Mesothelial cell of epicardium (in vitro differentiated cells): Measurements from ENCODE around the gene C2CD5. TPM values are rescaled to one million over a fixed set of nuclear protein-coding genes. Genes with fewer than 3 reads are reported as not detected.
"Not testable (repeated sequence)": the region's sequence is repeated elsewhere in the genome, so short reads cannot be mapped to it uniquely, and the experiment has no call there.

Experiments
- DNase-seq, 2 experiments: peaks; one replicate each; pipeline ENCODE4 v3.0.0; 2021; ENCODE audit warnings: low spot score in 2 of 2; ENCODE audit not compliant: unreplicated experiment in 2 of 2
- H3K27ac Mint-ChIP-seq: 2 replicates; pipeline ENCODE4 v1.8.0; 2021; ENCODE audit warnings: mixed read lengths
- H3K27me3 Mint-ChIP-seq: 2 replicates; pipeline ENCODE4 v1.8.0; 2021; ENCODE audit warnings: low read depth, mixed read lengths
- H3K36me3 Mint-ChIP-seq: 2 replicates; pipeline ENCODE4 v1.8.0; 2021; ENCODE audit warnings: mixed read lengths
- H3K4me1 Mint-ChIP-seq: 2 replicates; pipeline ENCODE4 v1.8.0; 2021; ENCODE audit warnings: mixed read lengths
- H3K4me3 Mint-ChIP-seq: 2 replicates; pipeline ENCODE4 v1.8.0; 2021; ENCODE audit warnings: mild to moderate bottlenecking, moderate library complexity, mixed read lengths
- H3K9me3 Mint-ChIP-seq: 2 replicates; pipeline ENCODE4 v1.8.0; 2021; ENCODE audit warnings: mixed read lengths
- total RNA-seq: library from RNA; stranded (reverse); gene quantifications from 3 replicates; pipeline ENCODE4 v1.2.1, GENCODE V29; 2021
- TF ChIP-seq, protein P1 (sequence below): fragments of 200-600 bp; sonication (generic); IDR thresholded peaks from one replicate; pipeline ENCODE4 v1.5.0; 2021; ENCODE audit warnings: antibody characterized with exemption; ENCODE audit not compliant: unreplicated experiment

The C2CD5 gene
- total RNA-seq, 1 donor from 2014 or later = 46.0 TPM

DNA sequence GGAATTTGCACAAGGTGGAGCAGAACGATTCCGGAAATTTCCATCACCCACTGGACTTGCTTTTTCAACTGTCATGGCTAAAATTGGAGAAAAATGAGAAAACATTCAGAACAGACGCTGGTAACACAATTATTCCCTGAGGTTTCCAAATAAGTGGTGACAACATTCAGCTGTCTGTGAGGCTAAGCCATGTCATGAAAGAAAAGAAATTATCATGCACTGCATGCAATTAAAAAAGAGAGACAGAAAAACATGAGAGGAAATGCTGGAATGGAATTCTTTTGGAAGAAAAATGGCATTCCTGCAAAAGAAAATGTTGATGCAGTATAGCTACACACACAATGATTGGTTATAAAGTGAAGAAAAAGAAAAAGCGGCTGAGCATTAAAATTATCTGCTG lies 87.3 kb downstream of the C2CD5 start:
- TF ChIP-seq, protein P1, sequence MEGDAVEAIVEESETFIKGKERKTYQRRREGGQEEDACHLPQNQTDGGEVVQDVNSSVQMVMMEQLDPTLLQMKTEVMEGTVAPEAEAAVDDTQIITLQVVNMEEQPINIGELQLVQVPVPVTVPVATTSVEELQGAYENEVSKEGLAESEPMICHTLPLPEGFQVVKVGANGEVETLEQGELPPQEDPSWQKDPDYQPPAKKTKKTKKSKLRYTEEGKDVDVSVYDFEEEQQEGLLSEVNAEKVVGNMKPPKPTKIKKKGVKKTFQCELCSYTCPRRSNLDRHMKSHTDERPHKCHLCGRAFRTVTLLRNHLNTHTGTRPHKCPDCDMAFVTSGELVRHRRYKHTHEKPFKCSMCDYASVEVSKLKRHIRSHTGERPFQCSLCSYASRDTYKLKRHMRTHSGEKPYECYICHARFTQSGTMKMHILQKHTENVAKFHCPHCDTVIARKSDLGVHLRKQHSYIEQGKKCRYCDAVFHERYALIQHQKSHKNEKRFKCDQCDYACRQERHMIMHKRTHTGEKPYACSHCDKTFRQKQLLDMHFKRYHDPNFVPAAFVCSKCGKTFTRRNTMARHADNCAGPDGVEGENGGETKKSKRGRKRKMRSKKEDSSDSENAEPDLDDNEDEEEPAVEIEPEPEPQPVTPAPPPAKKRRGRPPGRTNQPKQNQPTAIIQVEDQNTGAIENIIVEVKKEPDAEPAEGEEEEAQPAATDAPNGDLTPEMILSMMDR = no peak
- no peaks in the 10 kb centered on the region for H3K27me3 Mint-ChIP-seq
- no peak for DNase-seq
- no peaks in the 10 kb centered on the region for H3K36me3 Mint-ChIP-seq
- H3K27ac Mint-ChIP-seq = no peak overlapping the region
- peaks cover 6% of the 10 kb centered on the region for H3K4me1 Mint-ChIP-seq
- no peak overlapping the region for H3K4me3 Mint-ChIP-seq
- H3K9me3 Mint-ChIP-seq = no peaks in the 10 kb centered on the region

DNA sequence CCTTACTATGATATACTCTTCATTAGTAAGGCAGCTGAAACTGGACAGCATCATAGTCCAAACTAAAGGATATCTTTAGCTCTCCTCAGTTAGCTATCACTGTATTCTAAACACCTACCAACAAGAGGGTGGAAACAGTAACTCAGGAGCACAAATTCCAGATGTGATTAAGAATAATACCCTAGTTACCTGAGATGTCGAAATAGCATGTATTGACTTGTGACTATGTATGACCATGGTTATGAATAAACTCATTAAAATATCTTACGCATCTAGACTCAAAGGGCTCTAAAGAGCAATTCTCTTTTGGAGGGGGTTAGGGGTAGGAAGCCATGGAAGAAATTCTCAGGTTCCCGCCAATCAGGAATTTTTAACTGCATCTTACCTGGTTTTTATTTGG lies 90.8 kb downstream of the C2CD5 start:
- Mint-ChIP-seq H3K4me3 (no peak overlapping the region), H3K4me1 (peaks cover 6% of the 10 kb centered on the region), H3K36me3 (peaks cover 3% of the 10 kb centered on the region), H3K27ac (no peak overlapping the region), H3K9me3 (no peaks in the 10 kb centered on the region), H3K27me3 (no peaks in the 10 kb centered on the region)
- TF ChIP-seq, protein P1 = no peak
- DNase-seq = no peak

DNA sequence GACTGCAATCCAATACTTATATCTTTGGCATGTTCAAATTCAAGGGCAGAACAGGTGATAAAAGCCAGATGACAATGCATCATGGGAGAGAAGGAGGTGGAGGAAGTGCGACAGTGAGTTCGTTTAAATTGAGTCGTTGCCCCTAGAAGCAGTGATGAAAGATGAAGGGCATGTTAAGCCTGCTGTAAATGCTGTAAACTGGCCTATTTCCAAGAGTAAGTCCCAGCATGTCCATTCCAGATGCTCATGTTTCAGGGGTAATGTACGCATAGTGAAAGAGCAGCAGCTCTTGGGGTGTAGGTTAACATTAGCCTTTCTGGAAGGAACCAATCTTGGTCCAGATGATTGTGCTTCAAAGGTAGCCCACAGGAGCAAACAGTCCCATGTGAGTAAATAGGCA lies 97.1 kb downstream of the C2CD5 start:
- TF ChIP-seq, protein P1 = no peak
- H3K27ac Mint-ChIP-seq = no peak overlapping the region
- H3K4me3 Mint-ChIP-seq = no peak overlapping the region
- peaks cover 3% of the 10 kb centered on the region for H3K36me3 Mint-ChIP-seq
- peaks cover 5% of the 10 kb centered on the region for H3K4me1 Mint-ChIP-seq
- H3K27me3 Mint-ChIP-seq = no peaks in the 10 kb centered on the region
- H3K9me3 Mint-ChIP-seq = no peaks in the 10 kb centered on the region
- DNase-seq = no peak

DNA sequence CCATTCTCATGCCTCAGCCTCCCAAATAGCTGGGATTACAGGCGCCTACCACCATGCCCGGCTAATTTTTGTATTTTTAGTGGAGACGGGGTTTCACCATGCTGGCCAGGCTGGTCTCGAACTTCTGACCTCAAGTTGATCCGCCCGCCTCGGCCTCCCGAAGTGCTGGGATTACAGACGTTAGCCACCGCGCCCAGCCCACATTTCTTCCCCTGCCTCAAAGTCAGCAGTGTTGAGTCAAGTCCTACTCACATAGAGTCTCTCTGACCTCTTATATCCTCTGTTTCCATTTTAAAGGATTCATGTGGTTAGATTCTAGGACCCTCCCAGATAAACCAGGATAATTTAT lies 100.1 kb downstream of the C2CD5 start:
- not testable (repeated sequence) for H3K4me1 Mint-ChIP-seq, H3K36me3 Mint-ChIP-seq, H3K4me3 Mint-ChIP-seq, H3K27ac Mint-ChIP-seq, DNase-seq, H3K9me3 Mint-ChIP-seq
- H3K27me3 Mint-ChIP-seq = peaks cover 10% of the 10 kb centered on the region

GRCh38 chr12:22443379-22444316 lies 100.7 kb downstream of the C2CD5 start:
- DNase-seq = peak in 1 of 2 experiments; percentile 66

More at GRCh38 chr12:22443379-22444316, 100.7 kb downstream of the C2CD5 start:
- TF ChIP-seq, protein P1 = peak; percentile 57
- Mint-ChIP-seq H3K27me3 (peaks cover 10% of the 10 kb centered on the region), H3K9me3 (no peaks in the 10 kb centered on the region), H3K27ac (no peak overlapping the region), H3K36me3 (no peaks in the 10 kb centered on the region), H3K4me3 (no peak overlapping the region), H3K4me1 (peaks cover 5% of the 10 kb centered on the region)
